GM19463 (cell line): ENCODE measurements around the gene MED31.
"Not testable (repeated sequence)": the region's sequence is repeated elsewhere in the genome, so short reads cannot be mapped to it uniquely, and the experiment has no call there.

Source experiments
- ATAC-seq: cut with Tn5 transposase; IDR thresholded peaks from one replicate; pipeline ENCODE4 v1.9.1; 2021; ENCODE audit warnings: mild to moderate bottlenecking, moderate library complexity; ENCODE audit not compliant: unreplicated experiment

Gene MED31

DNA sequence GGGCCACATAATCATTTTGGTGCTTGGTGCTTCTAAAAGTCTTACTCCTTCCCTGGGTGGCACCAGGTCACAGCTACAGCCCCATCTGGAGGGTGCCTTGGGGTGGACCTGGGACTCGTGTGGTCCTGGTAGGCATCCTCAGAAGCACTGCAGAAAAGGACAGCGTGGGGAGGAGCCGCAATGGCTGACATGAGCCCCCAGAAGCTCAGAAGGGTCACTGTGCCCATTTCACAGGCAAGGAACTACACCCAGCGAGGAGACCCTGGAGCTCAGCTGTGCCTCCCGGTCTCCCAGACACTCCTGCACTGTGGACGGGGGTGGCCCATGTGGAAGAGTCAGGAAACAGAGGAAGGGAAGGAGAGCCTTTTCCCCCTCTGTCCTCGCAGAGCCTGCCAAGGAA lies 26.5 kb upstream of the MED31 start:
- ATAC-seq, result no peak

DNA sequence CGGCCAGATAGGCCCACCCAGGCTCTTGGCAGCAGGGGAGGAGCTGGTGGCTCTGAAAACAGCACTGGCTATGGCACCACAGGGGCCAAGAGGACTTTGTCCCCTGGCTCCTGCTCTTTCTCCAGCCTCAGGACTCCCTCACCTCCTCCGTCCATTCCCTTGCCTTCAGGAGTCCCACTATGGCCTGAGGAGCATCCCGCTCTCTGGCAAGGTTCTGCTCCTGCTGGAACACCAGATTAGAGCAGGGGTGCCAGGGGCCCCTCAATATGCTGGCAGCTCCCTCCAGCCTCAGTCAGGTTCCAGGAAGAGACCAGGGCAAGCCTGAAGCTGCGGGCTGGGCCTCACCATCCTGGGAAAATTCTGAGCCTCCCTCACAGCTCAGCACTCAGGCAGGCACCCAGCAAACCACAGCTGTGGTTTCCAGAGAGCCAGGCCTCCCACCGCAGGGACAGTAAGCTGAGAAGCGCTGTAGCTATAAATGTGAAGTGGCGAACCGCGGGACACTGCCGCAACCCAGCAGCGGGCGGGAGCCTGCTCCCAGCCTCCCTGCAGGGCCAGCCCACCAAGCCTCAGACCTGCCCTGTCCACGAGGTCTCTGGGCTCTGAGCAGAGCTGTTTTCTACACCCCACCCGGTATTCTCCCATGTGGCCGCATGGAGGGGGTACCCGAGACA lies 25.9 kb upstream of the MED31 start:
- ATAC-seq, result no peak

DNA sequence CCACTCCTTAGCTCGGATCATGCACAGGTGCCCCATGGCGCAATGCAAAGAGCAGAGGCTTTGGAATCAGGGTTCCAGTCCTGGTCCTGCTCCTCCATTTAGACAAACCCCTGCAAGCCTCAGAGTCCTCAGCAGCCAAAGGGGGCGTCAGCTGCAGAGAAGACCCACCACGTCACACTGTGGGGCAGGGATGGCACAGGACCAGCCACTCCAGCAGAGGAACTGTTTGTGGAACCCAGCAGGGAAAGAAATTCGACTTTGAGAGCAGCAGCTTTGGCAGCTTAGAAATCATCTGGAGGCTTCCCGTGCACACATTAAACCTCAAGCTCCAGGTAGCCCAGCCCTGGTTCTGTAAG lies 25.4 kb upstream of the MED31 start:
- no peak for ATAC-seq

DNA sequence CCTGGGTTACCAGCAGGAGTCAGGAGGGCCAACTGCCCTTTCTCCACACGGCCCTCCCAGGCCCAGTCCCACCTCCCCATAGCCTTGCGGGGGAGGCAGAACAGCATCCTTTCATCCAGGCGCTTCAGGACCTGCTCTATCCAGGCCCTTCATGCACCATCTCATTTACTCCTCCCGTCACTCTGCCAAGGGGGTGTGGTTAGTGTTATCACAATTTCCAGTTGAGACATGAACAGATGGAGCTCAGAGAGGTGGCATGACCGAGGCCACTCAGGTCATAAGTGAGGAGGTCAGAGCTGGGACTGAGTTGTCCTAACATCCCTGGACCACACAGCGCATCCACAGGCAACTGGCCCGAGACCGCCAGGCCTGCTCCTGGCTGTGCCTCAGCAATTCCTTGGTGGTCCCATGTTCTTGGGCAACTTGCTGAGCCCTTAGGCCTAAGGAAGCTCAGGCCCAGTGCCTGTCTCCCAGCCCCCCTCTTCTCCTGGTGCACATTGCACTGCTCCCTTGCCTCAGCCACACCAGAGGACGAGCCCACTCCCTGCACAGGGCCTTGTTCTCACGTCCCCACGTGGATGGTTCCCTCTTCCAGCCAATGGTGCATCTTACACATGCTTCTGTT lies 23.9 kb upstream of the MED31 start:
- no peak for ATAC-seq

DNA sequence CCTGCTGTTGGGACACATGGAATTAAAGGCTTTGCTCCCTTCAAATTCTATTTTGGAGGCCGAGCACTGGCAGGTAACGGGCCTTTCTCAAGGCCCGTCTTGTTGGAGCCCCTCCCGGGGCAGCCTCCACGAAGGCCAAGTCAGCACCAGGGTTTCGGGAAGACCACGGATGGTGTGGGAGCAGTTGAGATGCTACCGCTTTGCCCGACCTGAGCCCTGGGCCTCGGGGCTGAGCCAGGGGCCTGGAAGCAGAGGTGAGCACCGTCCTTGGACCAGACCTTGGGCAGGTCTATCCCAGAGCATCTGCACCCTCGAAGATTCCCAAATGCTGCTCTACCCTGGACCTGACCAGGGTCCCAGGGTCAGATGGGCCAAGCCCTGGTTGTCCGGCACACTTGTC lies 23.2 kb upstream of the MED31 start:
- ATAC-seq, result no peak

DNA sequence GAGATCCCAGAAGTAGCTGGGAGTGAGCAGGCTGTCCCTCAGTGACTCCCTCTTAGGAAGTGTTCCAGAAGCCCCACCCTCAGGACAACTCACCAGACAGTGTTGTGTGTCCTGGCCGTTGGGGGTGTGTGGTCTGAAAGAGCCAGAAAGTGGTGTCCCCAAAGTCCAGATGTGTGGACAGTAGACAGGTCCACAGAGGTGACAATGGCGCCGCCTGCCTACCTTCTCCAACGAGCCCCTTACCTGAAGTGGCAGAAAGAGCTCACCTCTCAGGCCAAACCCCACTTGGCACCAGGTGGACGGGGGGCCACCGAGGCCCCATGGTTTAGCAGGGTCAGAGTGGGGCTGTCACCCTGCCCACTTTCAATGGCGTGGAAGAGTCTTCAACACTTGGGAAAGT lies 20.0 kb upstream of the MED31 start:
- no peak for ATAC-seq

DNA sequence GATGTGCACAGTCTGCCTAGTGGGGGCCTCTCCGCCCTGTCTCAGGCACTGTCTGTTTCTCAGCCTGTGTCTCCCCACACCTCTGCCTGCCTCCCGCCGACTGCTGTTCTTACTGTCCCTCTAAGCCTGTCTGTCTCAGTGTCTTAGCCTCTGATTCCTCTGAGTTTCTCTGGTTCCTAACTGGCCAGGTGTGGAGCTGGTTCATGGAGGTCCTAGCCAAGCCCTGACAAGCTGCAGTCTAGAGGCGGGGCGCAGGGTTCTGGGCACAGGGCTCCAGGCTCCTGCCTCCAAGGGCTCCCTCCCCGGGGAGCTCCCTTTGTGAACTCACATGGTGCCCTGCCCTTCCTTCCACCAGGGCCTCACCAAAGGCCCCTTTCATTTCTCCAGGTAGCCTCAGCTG lies 19.6 kb upstream of the MED31 start:
- no peak for ATAC-seq

DNA sequence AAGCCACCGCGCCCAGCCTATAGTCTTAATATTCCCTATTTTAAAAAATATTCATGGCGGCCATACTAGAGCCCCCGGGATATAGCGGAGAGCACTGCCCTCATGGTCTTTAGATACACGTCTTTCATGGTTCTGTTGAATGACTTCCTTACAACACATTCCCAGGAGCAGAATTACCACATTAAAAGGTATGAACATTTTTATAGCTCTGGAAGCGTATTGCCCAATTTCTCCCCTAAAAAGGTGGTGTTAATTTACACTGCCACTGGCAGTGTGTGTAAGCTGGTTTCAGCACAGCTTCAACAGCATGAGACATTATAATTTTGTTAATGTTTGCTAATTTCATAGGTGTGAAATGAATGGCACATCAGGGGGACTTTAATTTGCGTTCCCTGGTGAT lies 19.2 kb upstream of the MED31 start:
- no peak for ATAC-seq

DNA sequence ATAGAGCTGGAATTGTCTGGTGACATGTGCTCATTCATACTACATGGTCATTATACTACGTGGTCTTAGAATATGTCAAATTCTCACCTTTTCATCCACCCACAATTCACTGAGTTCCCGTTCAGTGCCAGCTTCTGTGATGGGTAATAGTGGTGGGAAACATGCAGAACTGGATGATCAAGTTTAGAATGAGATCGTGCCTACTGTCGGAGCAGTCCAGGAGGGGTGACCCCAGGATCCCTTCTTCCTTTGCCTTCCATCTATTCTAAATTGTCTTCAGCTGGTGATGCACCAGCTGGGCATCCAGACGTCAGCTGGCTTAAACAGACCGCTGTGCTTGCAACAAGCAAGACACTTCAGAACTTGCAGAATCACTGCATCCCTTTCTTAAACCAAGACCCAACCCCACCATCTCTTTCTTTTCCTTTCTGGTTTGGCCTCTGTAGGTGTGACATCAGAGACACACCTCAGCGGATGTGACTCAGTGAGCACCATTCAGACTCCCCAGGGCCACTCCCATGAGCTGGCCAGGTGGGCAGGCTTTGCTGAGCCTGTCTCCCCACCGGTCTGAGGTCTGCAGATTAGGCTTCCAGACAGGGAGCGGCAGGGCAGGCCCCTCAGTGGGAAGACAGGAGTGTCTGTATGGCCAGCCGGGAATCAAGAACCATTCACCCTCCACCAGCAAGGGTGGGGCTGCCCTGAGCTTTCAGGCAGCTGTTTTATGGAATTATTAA lies 18.2 kb upstream of the MED31 start:
- no peak for ATAC-seq

DNA sequence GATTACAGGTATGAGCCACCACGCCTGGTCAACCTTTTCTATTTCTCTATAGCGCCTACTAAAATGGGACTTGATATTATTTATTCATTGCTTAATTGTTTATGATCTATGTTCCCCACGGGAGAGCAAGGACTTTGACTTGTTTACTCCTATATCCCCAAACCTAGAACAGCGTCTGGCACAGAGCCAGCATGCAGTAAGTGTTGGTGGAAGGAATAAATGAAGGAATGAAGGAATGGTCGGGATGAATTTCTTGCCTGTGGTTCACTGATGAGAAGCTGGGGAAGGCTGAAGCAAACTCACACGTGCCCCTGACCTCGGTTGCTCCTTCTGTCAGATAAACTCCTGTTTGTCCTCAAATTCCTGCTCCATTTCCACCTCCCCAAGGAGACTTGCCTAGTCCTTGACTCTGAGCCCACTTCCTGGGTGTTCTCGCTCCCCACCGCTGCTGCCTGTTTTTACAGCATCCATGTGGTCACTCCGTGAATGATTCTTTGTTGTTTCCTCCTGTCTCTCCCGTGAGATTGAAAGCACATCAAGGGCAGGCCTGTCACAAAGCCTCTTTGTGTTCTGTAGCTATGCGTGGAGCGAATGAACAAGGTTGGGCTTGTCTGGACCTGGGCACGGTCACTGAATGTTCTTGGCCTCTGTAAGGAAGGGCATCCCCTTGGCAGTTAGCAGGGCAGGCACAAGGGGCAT lies 17.5 kb upstream of the MED31 start:
- ATAC-seq, result no peak

DNA sequence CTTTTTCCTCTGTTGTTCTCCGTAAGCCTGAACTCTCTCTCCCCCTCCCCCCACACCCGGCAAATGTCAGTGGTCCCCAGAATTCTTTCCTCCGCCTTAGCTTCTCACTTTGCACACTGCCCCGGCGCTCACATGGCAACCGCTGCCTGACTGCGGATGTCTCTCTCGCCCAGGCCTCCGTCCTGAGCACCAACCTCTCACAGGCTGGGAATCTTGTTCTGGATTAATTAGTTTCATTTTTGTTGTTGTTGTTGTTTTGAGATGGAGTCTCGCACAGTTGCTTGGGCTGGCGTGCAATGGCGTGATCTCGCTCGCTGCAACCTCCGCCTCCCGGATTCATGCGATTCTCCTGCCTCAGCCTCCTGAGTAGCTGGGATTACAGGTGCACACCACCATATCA lies 16.8 kb upstream of the MED31 start:
- ATAC-seq, result no peak

DNA sequence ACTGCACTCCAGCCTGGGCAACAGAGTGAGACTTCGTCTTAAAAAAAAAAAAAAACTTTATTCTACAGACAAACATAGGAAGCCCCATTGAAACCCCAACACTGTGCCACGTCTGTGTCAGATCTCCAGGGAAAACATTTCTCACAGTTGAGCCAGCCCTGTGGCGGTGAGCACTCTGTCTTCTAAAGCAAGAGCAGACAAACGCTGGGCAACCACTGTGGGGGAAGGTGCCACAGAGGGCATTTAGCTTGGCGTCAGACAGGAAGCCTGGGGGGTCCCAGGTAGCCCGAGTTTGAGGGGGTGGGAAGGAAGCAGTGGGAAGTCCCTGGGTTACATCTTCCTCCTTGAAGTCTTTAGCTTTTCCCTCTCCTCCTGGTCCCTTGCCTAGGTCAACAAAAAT lies 16.1 kb upstream of the MED31 start:
- no peak for ATAC-seq

DNA sequence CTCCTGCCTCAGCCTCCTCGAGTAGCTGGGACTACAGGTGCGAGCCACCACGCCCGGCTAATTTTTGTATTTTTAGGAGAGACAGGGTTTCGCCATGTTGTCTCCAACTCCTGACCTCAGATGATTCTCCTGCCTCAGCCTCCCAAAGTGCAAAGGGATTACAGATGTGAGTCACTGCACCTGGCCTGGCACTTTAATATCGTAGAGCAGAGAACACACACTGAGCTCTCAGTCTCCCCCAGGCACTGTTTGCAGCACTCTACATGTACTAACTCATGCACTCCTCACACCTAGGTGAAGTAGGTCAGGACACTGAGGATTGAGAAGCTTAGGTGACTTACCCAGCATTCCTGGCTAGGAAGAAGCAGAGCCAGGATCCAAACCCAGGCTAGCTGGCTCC lies 15.2 kb upstream of the MED31 start:
- ATAC-seq, result no peak

DNA sequence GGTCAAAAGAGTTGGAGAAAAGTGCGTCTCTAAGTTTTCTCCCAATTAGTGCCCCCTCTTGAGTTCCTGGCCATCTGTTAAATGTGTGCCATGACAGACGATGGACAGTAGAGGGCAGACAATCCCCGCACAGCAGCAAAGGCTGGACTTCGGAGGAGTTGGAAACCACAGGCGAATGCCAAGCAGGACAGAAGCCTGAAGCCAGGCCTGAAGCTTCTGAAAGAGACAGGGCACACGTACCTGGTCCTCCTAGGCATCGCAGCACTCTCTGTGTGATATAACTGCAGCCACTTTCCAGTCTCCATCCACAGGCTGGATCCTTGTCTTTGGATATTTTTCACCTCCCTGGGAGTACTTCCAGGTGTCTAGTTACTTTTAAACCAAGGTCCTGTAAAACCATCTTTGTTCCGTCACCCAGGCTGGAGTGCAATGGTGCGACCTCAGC lies 14.7 kb upstream of the MED31 start:
- ATAC-seq, result no peak

DNA sequence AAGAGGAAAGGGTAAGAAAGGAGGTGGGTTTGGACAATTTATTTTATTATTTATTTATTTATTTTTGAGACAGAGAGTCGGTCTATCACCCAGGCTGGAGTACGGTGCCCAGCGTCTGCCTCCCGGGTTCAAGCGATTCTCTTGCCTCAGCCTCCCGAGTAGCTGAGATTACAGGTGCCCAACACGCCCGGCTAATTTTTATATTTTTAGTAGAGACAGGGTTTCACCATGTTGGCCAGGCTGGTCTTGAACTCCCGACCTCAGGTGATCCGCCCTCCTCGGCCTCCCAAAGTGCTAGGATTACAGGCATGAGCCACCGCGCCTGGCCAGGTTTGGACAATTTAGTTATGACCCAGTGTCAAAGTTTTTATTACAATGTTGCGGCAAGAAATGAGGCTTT lies 11.8 kb upstream of the MED31 start:
- not testable (repeated sequence) for ATAC-seq

DNA sequence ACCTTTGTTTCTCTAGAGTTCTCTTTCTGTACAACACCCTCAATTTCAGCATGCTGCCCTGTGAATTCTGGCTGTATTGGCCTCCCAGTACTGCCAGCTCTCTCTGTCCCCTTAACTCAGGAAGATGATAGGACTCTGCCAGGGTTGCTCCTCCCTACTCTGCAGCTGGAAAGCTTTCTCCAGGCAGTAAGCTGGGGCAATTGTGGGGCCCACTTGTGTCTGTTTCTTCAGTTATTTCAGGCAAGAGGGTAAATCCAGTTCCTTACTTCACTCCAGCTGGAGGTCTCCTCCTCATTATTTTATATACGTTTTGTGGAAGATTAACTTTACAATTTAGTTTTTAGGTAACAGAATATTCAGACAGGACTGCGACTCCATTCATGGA lies 10.1 kb upstream of the MED31 start:
- ATAC-seq, result no peak

DNA sequence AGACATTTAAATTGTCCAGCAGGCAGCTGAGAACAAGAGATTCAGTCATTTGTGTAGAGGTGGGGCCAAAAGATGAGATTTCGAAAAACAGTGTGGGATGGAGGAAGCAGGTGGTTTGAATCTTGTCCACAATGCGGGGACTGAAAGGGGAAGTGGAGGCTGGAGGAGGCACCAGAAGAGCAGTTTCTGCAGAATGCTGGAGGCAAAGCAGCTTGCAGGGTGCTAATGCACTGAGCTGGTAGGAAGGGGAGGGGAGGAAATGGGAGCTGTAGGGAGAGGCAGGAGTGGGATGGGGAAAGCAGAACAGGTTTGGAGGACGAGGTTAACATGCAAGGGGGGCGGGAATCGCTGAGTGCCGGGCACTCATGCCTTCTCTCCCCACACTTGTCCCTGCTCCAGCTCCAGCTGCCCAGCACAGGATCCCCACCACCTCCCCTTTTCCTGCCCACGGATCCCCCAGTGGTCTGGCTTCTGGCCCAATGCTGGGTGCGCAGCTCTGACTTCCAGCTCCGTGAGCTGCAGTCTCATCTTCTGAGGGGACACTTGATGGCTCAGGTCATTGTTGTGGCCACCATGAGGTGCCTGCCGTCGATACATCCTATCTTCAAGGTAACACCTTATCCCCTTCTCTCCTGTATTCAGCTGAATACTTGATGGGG lies 9.5 kb upstream of the MED31 start:
- peak; percentile 80 for ATAC-seq

DNA sequence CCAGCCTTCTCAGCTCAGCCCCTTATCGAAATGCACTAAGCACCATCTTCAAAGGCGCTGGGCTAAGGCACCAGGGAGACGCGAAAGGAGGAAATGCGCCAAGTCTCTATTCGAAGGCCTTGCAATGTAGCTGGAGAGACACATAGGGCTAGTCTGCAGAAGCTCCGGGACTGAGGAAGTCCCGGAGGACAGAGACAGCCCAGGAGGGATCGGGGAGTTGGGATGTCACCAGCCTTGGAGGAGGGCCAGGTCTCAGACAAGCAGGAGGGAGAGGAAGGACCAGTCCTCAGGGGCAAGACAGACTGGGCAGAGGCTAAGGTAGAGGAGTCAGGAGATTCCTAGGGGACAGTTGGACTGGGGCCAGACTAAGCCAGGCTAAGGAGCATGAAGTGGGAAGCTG lies 8.7 kb upstream of the MED31 start:
- no peak for ATAC-seq

DNA sequence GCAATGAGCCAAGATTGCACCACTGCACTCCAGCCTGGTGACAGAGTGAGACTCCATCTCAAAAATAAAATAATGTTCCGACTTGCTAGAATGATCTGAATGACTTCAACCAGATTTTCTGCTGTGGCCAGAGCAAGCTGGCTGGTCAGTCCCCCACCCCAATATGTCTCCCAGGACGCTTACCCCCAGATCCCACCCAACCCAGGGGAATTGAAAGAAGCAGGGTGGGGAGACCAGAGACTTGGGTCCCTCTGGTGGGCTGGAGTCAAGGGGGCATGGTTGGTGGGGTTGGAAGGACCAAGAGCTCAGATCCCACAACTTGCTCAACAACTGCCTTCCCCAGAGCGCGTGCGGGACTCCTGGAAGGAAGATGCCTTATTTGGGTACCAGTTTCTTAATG lies 7.0 kb upstream of the MED31 start:
- not testable (repeated sequence) for ATAC-seq

DNA sequence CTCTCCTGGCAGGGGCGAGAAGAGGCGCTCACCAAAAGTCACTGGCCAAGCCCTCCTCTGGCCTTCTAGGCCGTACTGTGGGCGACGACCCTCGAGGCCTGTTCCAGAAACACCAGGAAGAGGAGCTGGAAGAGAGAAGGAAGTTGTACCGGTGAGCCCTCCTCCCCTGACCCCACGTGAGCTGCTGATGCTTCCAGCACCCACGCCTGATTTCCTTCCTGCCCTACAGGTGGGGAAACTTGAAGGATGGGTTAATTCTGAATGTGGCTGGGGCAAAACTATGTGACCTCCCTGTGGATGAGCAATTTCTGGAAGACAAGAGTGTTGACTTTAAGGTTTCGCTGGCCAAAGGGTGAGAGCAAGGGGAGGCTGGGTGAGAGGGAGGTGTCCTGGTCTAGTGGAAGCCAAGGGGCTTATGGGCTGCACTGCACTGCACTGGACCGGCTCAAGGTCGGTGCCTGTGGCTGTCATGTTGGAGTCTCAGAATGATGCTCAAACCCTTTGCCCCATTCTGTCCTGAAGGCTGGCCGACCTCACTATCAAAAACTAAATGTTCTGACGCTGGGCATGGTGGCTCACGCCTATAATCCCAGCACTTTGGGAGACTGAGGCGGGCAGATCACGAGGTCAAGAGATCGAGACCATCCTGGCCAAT lies 6.4 kb upstream of the MED31 start:
- no peak for ATAC-seq
